Skeletal muscle tissue (tissue), 4 donors: ENCODE data around the gene GTF2F1. TPM values are rescaled to one million over a fixed set of nuclear protein-coding genes. Genes with fewer than 3 reads are reported as not detected.

Source experiments
- H3K27ac ChIP-seq: one replicate; pipeline ENCODE4 v1.7.0; 2013; ENCODE audit warnings: mild to moderate bottlenecking, low read depth, low read length, inconsistent platforms
- H3K27me3 ChIP-seq, 3 donors: one replicate each; pipeline ENCODE4 v1.7.0; 2013; ENCODE audit warnings: low read length in 3 of 3; ENCODE audit not compliant: control insufficient read depth in 3 of 3, insufficient read depth in 3 of 3
- H3K36me3 ChIP-seq, 3 donors: one replicate each; pipeline ENCODE4 v1.7.0; 2013; ENCODE audit warnings: low read length in 3 of 3; ENCODE audit not compliant: control insufficient read depth in 3 of 3, insufficient read depth in 3 of 3
- H3K4me1 ChIP-seq, 3 donors: one replicate each; pipeline ENCODE4 v1.7.0; 2013; ENCODE audit warnings: low read length in 3 of 3, mild to moderate bottlenecking in 3 of 3; ENCODE audit not compliant: control insufficient read depth in 3 of 3, insufficient read depth in 3 of 3
- H3K4me3 ChIP-seq, 3 donors: one replicate each; pipeline ENCODE4 v1.7.0; 2013; ENCODE audit warnings: low read length in 3 of 3
- H3K9ac ChIP-seq, 3 donors: one replicate each; pipeline ENCODE4 v1.7.0; 2013; ENCODE audit warnings: low read length in 3 of 3, mild to moderate bottlenecking in 3 of 3, moderate library complexity in 2 of 3, low read depth in 1 of 3
- H3K9me3 ChIP-seq, 3 donors: one replicate each; pipeline ENCODE4 v1.7.0; 2013; ENCODE audit warnings: low read length in 3 of 3; ENCODE audit not compliant: control insufficient read depth in 3 of 3
- total RNA-seq: library from RNA; depleted of rRNA; stranded (reverse); fragments of >200 nt; gene quantifications from one replicate; pipeline ENCODE4 v1.2.3, GENCODE V29; 2014
- donor health status: Osteomylitis.

GTF2F1 gene
- total RNA-seq, 1 donor from 2014 or later, result 36.5 TPM

DNA sequence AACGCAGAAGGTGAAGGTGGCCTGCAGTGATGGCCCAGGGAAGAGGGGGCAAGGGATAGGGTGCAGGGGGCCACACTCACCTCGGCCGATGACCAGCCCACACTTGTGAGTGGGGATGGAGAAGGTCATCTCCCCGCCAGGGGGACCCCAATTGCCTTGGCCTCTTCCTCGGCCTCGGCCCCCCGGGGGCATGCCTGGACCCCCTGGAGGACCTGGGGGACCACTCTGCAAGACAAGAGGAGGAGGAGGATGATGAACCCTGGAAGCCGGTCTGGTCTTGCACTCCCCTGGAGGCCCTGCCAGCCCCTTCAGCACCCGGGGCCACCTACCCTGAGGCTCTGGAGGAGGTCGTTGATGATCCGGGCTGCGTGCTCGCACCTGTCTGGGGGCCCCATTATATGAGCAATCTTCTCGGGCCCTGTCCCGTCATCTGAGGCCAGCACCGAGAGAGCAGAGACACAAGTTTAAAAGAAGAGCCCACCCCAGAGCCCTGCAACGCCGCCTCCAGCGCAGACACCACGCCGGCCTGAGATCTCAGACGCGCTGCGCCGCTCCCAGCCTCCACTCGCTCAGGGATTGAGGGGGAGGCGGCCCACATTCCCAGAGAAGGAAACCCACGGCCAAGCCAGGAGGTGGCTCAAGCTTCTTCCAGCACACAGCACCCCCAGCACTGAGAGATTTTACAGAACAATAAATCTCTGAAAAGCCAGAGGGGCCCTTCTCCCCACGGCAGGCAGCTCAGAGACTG lies 23.9 kb upstream of the GTF2F1 start:
- Histone ChIP-seq H3K27me3 (no peaks in the 10 kb centered on the region), H3K4me1 (peaks cover 2 to 10% (median 7%) of the 10 kb centered on the region in 3 donors), H3K36me3 (peaks cover 64 to 68% (median 66%) of the 10 kb centered on the region in 3 donors), H3K27ac (no peak overlapping the region), H3K9ac (no peak overlapping the region), H3K4me3 (no peak overlapping the region), H3K9me3 (no peaks in the 10 kb centered on the region)

DNA sequence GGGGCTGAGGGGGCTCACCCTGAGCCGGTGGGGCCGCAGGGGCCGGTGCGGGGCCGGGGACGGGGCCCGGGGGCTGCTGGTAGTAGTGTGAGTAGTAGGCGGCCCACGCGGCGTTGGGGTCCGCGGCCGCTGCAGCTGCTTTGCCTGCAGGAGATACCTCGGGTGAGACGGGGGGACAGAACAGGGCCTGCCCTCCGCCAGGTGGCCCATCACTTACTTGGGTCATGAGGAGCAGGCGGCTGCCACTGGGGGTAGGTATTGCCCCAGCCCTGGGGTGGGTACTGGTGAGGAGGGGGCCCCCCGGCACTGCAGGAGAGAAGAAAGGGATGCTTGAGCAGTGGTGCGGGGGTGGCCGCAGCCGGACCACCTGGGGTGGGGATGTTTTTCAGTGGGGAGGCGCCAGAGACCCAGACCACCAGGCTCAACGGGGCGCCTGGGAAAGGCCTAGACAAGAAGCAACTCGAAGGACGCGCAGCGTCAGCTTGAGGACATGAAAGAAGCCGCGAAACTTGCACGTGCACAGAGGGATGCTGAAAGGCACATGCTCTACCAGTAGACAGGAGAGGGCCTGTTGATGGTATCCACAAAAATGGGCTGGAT lies 22.7 kb upstream of the GTF2F1 start:
- Histone ChIP-seq H3K36me3 (peaks cover 60 to 61% (median 60%) of the 10 kb centered on the region in 3 donors), H3K9ac (no peak overlapping the region), H3K9me3 (no peaks in the 10 kb centered on the region), H3K4me1 (peaks cover 0 to 4% (median under 1%) of the 10 kb centered on the region in 3 donors), H3K27ac (no peak overlapping the region), H3K4me3 (no peak overlapping the region), H3K27me3 (no peaks in the 10 kb centered on the region)

GRCh38 chr19:6414793-6415590 lies 22.0 kb upstream of the GTF2F1 start:
- Histone ChIP-seq H3K27ac (no peak overlapping the region), H3K4me3 (no peak overlapping the region), H3K36me3 (peaks cover 53 to 54% (median 53%) of the 10 kb centered on the region in 3 donors), H3K27me3 (no peaks in the 10 kb centered on the region), H3K9ac (no peak overlapping the region), H3K4me1 (no peaks in the 10 kb centered on the region), H3K9me3 (no peaks in the 10 kb centered on the region)

- no peaks in the 10 kb centered on the region for H3K4me1 ChIP-seq
- no peak overlapping the region for H3K27ac ChIP-seq
- H3K4me3 ChIP-seq, result no peak overlapping the region
- H3K36me3 ChIP-seq, result peaks cover 43 to 45% (median 44%) of the 10 kb centered on the region in 3 donors
- no peaks in the 10 kb centered on the region for H3K27me3 ChIP-seq
- no peak overlapping the region for H3K9ac ChIP-seq
- H3K9me3 ChIP-seq, result no peaks in the 10 kb centered on the region
Measured at GRCh38 chr19:6413721-6414643, 21.0 kb upstream of the GTF2F1 start.

GRCh38 chr19:6413291-6413690 lies 20.3 kb upstream of the GTF2F1 start:
- Histone ChIP-seq H3K27ac (no peak overlapping the region), H3K4me1 (no peaks in the 10 kb centered on the region), H3K9ac (no peak overlapping the region), H3K36me3 (peaks cover 36 to 38% (median 37%) of the 10 kb centered on the region in 3 donors), H3K9me3 (no peaks in the 10 kb centered on the region), H3K27me3 (no peaks in the 10 kb centered on the region), H3K4me3 (no peak overlapping the region)

- Histone ChIP-seq H3K4me3 (no peak overlapping the region), H3K9me3 (no peaks in the 10 kb centered on the region), H3K4me1 (no peaks in the 10 kb centered on the region), H3K9ac (no peak overlapping the region), H3K27me3 (no peaks in the 10 kb centered on the region), H3K27ac (no peak overlapping the region), H3K36me3 (peaks cover 29 to 32% (median 30%) of the 10 kb centered on the region in 3 donors)
Measured at GRCh38 chr19:6412447-6413091, 19.6 kb upstream of the GTF2F1 start.

- no peaks in the 10 kb centered on the region for H3K27me3 ChIP-seq
- no peaks in the 10 kb centered on the region for H3K4me1 ChIP-seq
- H3K9me3 ChIP-seq, result no peaks in the 10 kb centered on the region
- H3K4me3 ChIP-seq, result no peak overlapping the region
- peaks cover 24 to 27% (median 25%) of the 10 kb centered on the region in 3 donors for H3K36me3 ChIP-seq
- H3K9ac ChIP-seq, result no peak overlapping the region
- H3K27ac ChIP-seq, result no peak overlapping the region
Measured at GRCh38 chr19:6412061-6412446, 19.1 kb upstream of the GTF2F1 start.

DNA sequence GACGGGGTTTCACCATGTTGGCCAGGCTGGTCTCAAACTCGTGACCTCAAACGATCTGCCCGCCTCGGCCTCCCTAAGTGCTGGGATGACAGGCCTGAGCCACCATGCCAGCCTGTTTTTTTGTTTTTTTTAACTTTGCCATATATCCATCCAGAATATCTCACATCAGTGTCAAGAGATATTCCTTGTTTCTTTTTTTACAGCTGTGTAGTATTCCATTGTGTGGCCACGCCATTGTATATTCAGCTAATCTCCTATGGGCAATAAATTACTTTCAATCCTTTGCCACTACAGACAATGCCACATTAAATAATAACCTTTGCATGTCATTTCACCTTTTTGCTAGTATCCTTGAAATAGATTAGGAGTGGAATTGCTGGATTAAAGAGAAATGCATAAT lies 16.4 kb upstream of the GTF2F1 start:
- H3K27ac ChIP-seq, result no peak overlapping the region
- no peak overlapping the region for H3K9ac ChIP-seq
- peaks cover 4 to 6% (median 4%) of the 10 kb centered on the region in 3 donors for H3K36me3 ChIP-seq
- H3K27me3 ChIP-seq, result no peaks in the 10 kb centered on the region
- no peaks in the 10 kb centered on the region for H3K9me3 ChIP-seq
- H3K4me1 ChIP-seq, result no peaks in the 10 kb centered on the region
- no peak overlapping the region for H3K4me3 ChIP-seq

DNA sequence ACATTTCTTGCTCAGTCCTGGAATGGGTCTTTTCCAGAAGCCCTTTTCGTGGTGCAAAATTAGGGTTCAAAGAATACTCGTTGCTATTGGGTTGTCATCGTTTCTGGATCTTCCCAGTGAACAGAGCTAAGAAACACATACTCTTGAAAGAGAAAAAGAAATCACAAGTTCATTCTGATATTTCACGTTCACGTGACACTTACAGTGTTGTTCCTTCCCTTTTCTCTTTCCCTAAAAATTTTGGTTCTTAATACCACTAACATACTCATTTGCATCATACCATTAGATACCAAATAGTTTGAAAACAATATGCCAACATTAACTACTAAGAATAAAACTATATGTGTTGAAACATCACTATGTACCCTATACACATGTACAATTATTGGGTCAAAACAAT lies 13.4 kb upstream of the GTF2F1 start:
- Histone ChIP-seq H3K27ac (no peak overlapping the region), H3K36me3 (no peaks in the 10 kb centered on the region), H3K4me1 (no peaks in the 10 kb centered on the region), H3K4me3 (no peak overlapping the region), H3K27me3 (no peaks in the 10 kb centered on the region), H3K9ac (no peak overlapping the region), H3K9me3 (no peaks in the 10 kb centered on the region)
